Glutamatergic neuron (in vitro differentiated cells): ENCODE measurements around the gene SMIM1. TPM values are rescaled to one million over a fixed set of nuclear protein-coding genes. Genes with fewer than 3 reads are reported as not detected.

ENCODE experiments used
- DNase-seq: peaks from one replicate; pipeline ENCODE4 v3.0.0; 2022
- H3K27ac Mint-ChIP-seq: one replicate; pipeline ENCODE4 v1.8.0; 2020; ENCODE audit warnings: mild to moderate bottlenecking, mixed read lengths, inconsistent platforms; ENCODE audit not compliant: unreplicated experiment
- H3K27me3 Mint-ChIP-seq: one replicate; pipeline ENCODE4 v1.8.0; 2020; ENCODE audit warnings: mild to moderate bottlenecking, moderate library complexity, mixed read lengths, inconsistent platforms; ENCODE audit not compliant: unreplicated experiment
- H3K36me3 Mint-ChIP-seq: one replicate; pipeline ENCODE4 v1.8.0; 2020; ENCODE audit warnings: mild to moderate bottlenecking, mixed read lengths, inconsistent platforms; ENCODE audit not compliant: unreplicated experiment
- H3K4me1 Mint-ChIP-seq: one replicate; pipeline ENCODE4 v1.8.0; 2020; ENCODE audit warnings: mild to moderate bottlenecking, low read depth, mixed read lengths, inconsistent platforms; ENCODE audit not compliant: unreplicated experiment
- H3K4me3 Mint-ChIP-seq: one replicate; pipeline ENCODE4 v1.8.0; 2020; ENCODE audit warnings: mild to moderate bottlenecking, mixed read lengths, inconsistent platforms; ENCODE audit not compliant: unreplicated experiment
- H3K9me3 Mint-ChIP-seq: one replicate; pipeline ENCODE4 v1.8.0; 2020; ENCODE audit warnings: mild to moderate bottlenecking, moderate library complexity, mixed read lengths, inconsistent platforms; ENCODE audit not compliant: unreplicated experiment
- CTCF ChIP-seq: fragments of 200-600 bp; sonication (generic); IDR thresholded peaks from one replicate; pipeline ENCODE4 v1.5.0; 2021; ENCODE audit not compliant: partially characterized antibody, unreplicated experiment
- total RNA-seq: library from RNA; stranded (reverse); fragmentation: NEBNext Ultra II Directional; extraction: Animal tissue kit (Norgen Biotek cat#: 25700); gene quantifications from one replicate; pipeline ENCODE4 v1.2.1, GENCODE V29; 2021; ENCODE audit not compliant: unreplicated experiment

SMIM1 gene
- total RNA-seq, 1 donor from 2014 or later, result 7.5 TPM

GRCh38 chr1:3756394-3756793 is 16.2 kb upstream of the SMIM1 start:
- H3K9me3 Mint-ChIP-seq, result peaks cover 7% of the 10 kb centered on the region

GRCh38 chr1:3759164-3759563 is 13.4 kb upstream of the SMIM1 start:
- Mint-ChIP-seq H3K27me3 (peaks cover 14% of the 10 kb centered on the region), H3K9me3 (peaks cover 11% of the 10 kb centered on the region), H3K27ac (no peak overlapping the region), H3K4me3 (no peak overlapping the region), H3K36me3 (peaks cover 10% of the 10 kb centered on the region), H3K4me1 (peaks cover under 1% of the 10 kb centered on the region)
- no peak for TF ChIP-seq CTCF
- DNase-seq, result no peak

More at GRCh38 chr1:3756394-3756793, 16.2 kb upstream of the SMIM1 start:
- DNase-seq, result no peak
- Mint-ChIP-seq H3K4me1 (peaks cover 2% of the 10 kb centered on the region), H3K36me3 (peaks cover 10% of the 10 kb centered on the region), H3K27ac (no peak overlapping the region), H3K27me3 (peaks cover 9% of the 10 kb centered on the region), H3K4me3 (no peak overlapping the region)
- TF ChIP-seq CTCF, result no peak

GRCh38 chr1:3759796-3760195 is 12.8 kb upstream of the SMIM1 start:
- H3K9me3 Mint-ChIP-seq, result peaks cover 14% of the 10 kb centered on the region
- H3K27ac Mint-ChIP-seq, result no peak overlapping the region
- H3K4me3 Mint-ChIP-seq, result no peak overlapping the region
- H3K36me3 Mint-ChIP-seq, result peaks cover 10% of the 10 kb centered on the region
- H3K27me3 Mint-ChIP-seq, result peaks cover 16% of the 10 kb centered on the region
- no peak for TF ChIP-seq CTCF
- no peak for DNase-seq
- H3K4me1 Mint-ChIP-seq, result peaks cover 5% of the 10 kb centered on the region

GRCh38 chr1:3761296-3762010 is 11.1 kb upstream of the SMIM1 start:
- H3K9me3 Mint-ChIP-seq, result peaks cover 16% of the 10 kb centered on the region
- no peak for DNase-seq
- H3K27me3 Mint-ChIP-seq, result peaks cover 13% of the 10 kb centered on the region
- H3K36me3 Mint-ChIP-seq, result peaks cover 10% of the 10 kb centered on the region
- no peak overlapping the region for H3K4me3 Mint-ChIP-seq
- peaks cover 5% of the 10 kb centered on the region for H3K4me1 Mint-ChIP-seq
- H3K27ac Mint-ChIP-seq, result no peak overlapping the region
- no peak for TF ChIP-seq CTCF

- no peak for TF ChIP-seq CTCF
- no peak overlapping the region for H3K4me3 Mint-ChIP-seq
- peaks cover 10% of the 10 kb centered on the region for H3K36me3 Mint-ChIP-seq
- H3K27ac Mint-ChIP-seq, result no peak overlapping the region
- DNase-seq, result no peak
- H3K4me1 Mint-ChIP-seq, result peaks cover 5% of the 10 kb centered on the region
- peaks cover 16% of the 10 kb centered on the region for H3K9me3 Mint-ChIP-seq
- peaks cover 13% of the 10 kb centered on the region for H3K27me3 Mint-ChIP-seq
Measured at GRCh38 chr1:3762151-3762872, 10.2 kb upstream of the SMIM1 start.
